ENCODE data around the gene TASP1. TPM values are rescaled to one million over a fixed set of nuclear protein-coding genes. Genes with fewer than 3 reads are reported as not detected.

Gene TASP1
- total RNA-seq, 1 donor, result 9.4 TPM

- Histone ChIP-seq H3K4me2 (ENCODE audit: insufficient read depth, low read length) (no peak overlapping the region), H3K4me3 (ENCODE audit: insufficient read depth, low read length) (no peak overlapping the region), H3K36me3 (ENCODE audit: insufficient read depth, low read length) (no peaks in the 10 kb centered on the region), H3K9me3 (ENCODE audit: low read depth, low read length) (no peaks in the 10 kb centered on the region), H4K20me1 (ENCODE audit: insufficient read depth, low read length) (peaks cover 3% of the 10 kb centered on the region), H3K27me3 (ENCODE audit: insufficient read depth, low read length) (no peaks in the 10 kb centered on the region), H3K4me1 (ENCODE audit: insufficient read depth, low read length) (no peaks in the 10 kb centered on the region), H2AFZ (ENCODE audit: low read length) (no peak overlapping the region), H3K79me2 (ENCODE audit: insufficient read depth, low read length) (no peaks in the 10 kb centered on the region), H3K27ac (ENCODE audit: low read depth, low read length) (no peak overlapping the region)
- no peak for DNase-seq (ENCODE audit: insufficient read length, low spot score, missing footprints)
- no peak for TF ChIP-seq CTCF (IDR thresholded peaks at IDR 0.05; ENCODE audit: extremely low read depth, low read depth, low read length)
These were observed 195.0 kb downstream of the TASP1 start for GRCh38 chr20:13443690-13444089.

- Histone ChIP-seq H4K20me1 (ENCODE audit: insufficient read depth, low read length) (peaks cover 3% of the 10 kb centered on the region), H3K4me2 (ENCODE audit: insufficient read depth, low read length) (no peak overlapping the region), H3K4me3 (ENCODE audit: insufficient read depth, low read length) (no peak overlapping the region), H3K9me3 (ENCODE audit: low read depth, low read length) (no peaks in the 10 kb centered on the region), H3K4me1 (ENCODE audit: insufficient read depth, low read length) (no peaks in the 10 kb centered on the region), H3K27ac (ENCODE audit: low read depth, low read length) (no peak overlapping the region), H3K27me3 (ENCODE audit: insufficient read depth, low read length) (no peaks in the 10 kb centered on the region), H3K36me3 (ENCODE audit: insufficient read depth, low read length) (no peaks in the 10 kb centered on the region), H3K79me2 (ENCODE audit: insufficient read depth, low read length) (no peaks in the 10 kb centered on the region), H2AFZ (ENCODE audit: low read length) (no peak overlapping the region)
- no peak for DNase-seq (ENCODE audit: insufficient read length, low spot score, missing footprints)
- no peak for TF ChIP-seq CTCF (IDR thresholded peaks at IDR 0.05; ENCODE audit: extremely low read depth, low read depth, low read length)
These were observed 195.7 kb downstream of the TASP1 start for GRCh38 chr20:13442986-13443385.

- Histone ChIP-seq H4K20me1 (ENCODE audit: insufficient read depth, low read length) (peaks cover 3% of the 10 kb centered on the region), H3K4me1 (ENCODE audit: insufficient read depth, low read length) (no peaks in the 10 kb centered on the region), H2AFZ (ENCODE audit: low read length) (no peak overlapping the region), H3K4me3 (ENCODE audit: insufficient read depth, low read length) (no peak overlapping the region), H3K9me3 (ENCODE audit: low read depth, low read length) (no peaks in the 10 kb centered on the region), H3K27me3 (ENCODE audit: insufficient read depth, low read length) (no peaks in the 10 kb centered on the region), H3K27ac (ENCODE audit: low read depth, low read length) (no peak overlapping the region), H3K4me2 (ENCODE audit: insufficient read depth, low read length) (no peak overlapping the region), H3K36me3 (ENCODE audit: insufficient read depth, low read length) (no peaks in the 10 kb centered on the region), H3K79me2 (ENCODE audit: insufficient read depth, low read length) (no peaks in the 10 kb centered on the region)
- DNase-seq (ENCODE audit: insufficient read length, low spot score, missing footprints), result no peak
- TF ChIP-seq CTCF (IDR thresholded peaks at IDR 0.05; ENCODE audit: extremely low read depth, low read depth, low read length), result no peak
These were observed 197.3 kb downstream of the TASP1 start for GRCh38 chr20:13441388-13441787.

- TF ChIP-seq CTCF (IDR thresholded peaks at IDR 0.05; ENCODE audit: extremely low read depth, low read depth, low read length), result no peak
- Histone ChIP-seq H3K4me2 (ENCODE audit: insufficient read depth, low read length) (no peak overlapping the region), H3K27ac (ENCODE audit: low read depth, low read length) (no peak overlapping the region), H3K27me3 (ENCODE audit: insufficient read depth, low read length) (no peaks in the 10 kb centered on the region), H3K4me1 (ENCODE audit: insufficient read depth, low read length) (no peaks in the 10 kb centered on the region), H3K36me3 (ENCODE audit: insufficient read depth, low read length) (no peaks in the 10 kb centered on the region), H4K20me1 (ENCODE audit: insufficient read depth, low read length) (peaks cover under 1% of the 10 kb centered on the region), H3K4me3 (ENCODE audit: insufficient read depth, low read length) (no peak overlapping the region), H3K9me3 (ENCODE audit: low read depth, low read length) (no peaks in the 10 kb centered on the region), H3K79me2 (ENCODE audit: insufficient read depth, low read length) (no peaks in the 10 kb centered on the region), H2AFZ (ENCODE audit: low read length) (no peak overlapping the region)
- no peak for DNase-seq (ENCODE audit: insufficient read length, low spot score, missing footprints)
These were observed 202.2 kb downstream of the TASP1 start for GRCh38 chr20:13436530-13436929.

All from osteoblast (primary cell).